Endometrial microvascular endothelial cells (primary cell): ENCODE results near the gene ISM1. TPM values are rescaled to one million over a fixed set of nuclear protein-coding genes. Genes with fewer than 3 reads are reported as not detected.

ENCODE experiments used
- in situ Hi-C: cut with HindIII; loops from 2 replicates; pipeline ENCODE4 v1.10.0; 2017; ENCODE audit warnings: low sequenced_read_pairs, low pct_unique_long_range_greater_than_20kb; ENCODE audit errors: inconsistent ontology term
- total RNA-seq: library from RNA; depleted of rRNA; stranded (reverse); fragments of >200 nt; gene quantifications from one replicate; pipeline ENCODE4 v1.2.3, GENCODE V29; 2015; ENCODE audit errors: inconsistent ontology term

The ISM1 gene
- total RNA-seq, 1 donor from 2014 or later = 0.84 TPM

- in situ Hi-C loops = no loop called here
Measured at GRCh38 chr20:13297147-13297899, 76.2 kb downstream of the ISM1 start.

- in situ Hi-C loops = no loop called here
Measured at GRCh38 chr20:13298692-13299373, 77.8 kb downstream of the ISM1 start.

- in situ Hi-C loops = no loop called here
Measured at GRCh38 chr20:13299401-13299800, 78.3 kb downstream of the ISM1 start.

GRCh38 chr20:13301596-13301995 lies 80.5 kb downstream of the ISM1 start:
- in situ Hi-C loops = no loop called here

GRCh38 chr20:13302647-13303450 lies 81.8 kb downstream of the ISM1 start:
- in situ Hi-C loops = no loop called here

GRCh38 chr20:13305284-13305683 lies 84.2 kb downstream of the ISM1 start:
- in situ Hi-C loops = no loop called here

GRCh38 chr20:13307562-13308163 lies 86.6 kb downstream of the ISM1 start:
- in situ Hi-C loops = no loop called here

GRCh38 chr20:13312300-13312699 lies 91.2 kb downstream of the ISM1 start:
- in situ Hi-C loops = no loop called here

- in situ Hi-C loops = no loop called here
Measured at GRCh38 chr20:13313201-13313600, 92.1 kb downstream of the ISM1 start.

GRCh38 chr20:13317439-13317838 lies 96.4 kb downstream of the ISM1 start:
- in situ Hi-C loops = no loop called here

- in situ Hi-C loops = no loop called here
Measured at GRCh38 chr20:13318871-13319521, 97.9 kb downstream of the ISM1 start.

GRCh38 chr20:13320702-13321101 lies 99.6 kb downstream of the ISM1 start:
- in situ Hi-C loops = no loop called here

GRCh38 chr20:13321416-13321815 lies 100.3 kb downstream of the ISM1 start:
- in situ Hi-C loops = no loop called here

GRCh38 chr20:13322198-13322597 lies 101.1 kb downstream of the ISM1 start:
- in situ Hi-C loops = no loop called here

GRCh38 chr20:13322621-13323020 lies 101.5 kb downstream of the ISM1 start:
- in situ Hi-C loops = no loop called here

GRCh38 chr20:13325033-13325432 lies 104.0 kb downstream of the ISM1 start:
- in situ Hi-C loops = no loop called here

- in situ Hi-C loops = no loop called here
Measured at GRCh38 chr20:13325796-13326340, 104.8 kb downstream of the ISM1 start.

GRCh38 chr20:13331536-13331935 lies 110.5 kb downstream of the ISM1 start:
- in situ Hi-C loops = no loop called here

GRCh38 chr20:13333036-13333435 lies 112.0 kb downstream of the ISM1 start:
- in situ Hi-C loops = no loop called here
